ENCODE data around the gene FAM216A. TPM values are rescaled to one million over a fixed set of nuclear protein-coding genes. Genes with fewer than 3 reads are reported as not detected.

Gene FAM216A
- polyA plus RNA-seq, 1 donor (not counting 4 experiments of a cell fraction or from before 2014, with no cell fraction given): 15.3 TPM

DNA sequence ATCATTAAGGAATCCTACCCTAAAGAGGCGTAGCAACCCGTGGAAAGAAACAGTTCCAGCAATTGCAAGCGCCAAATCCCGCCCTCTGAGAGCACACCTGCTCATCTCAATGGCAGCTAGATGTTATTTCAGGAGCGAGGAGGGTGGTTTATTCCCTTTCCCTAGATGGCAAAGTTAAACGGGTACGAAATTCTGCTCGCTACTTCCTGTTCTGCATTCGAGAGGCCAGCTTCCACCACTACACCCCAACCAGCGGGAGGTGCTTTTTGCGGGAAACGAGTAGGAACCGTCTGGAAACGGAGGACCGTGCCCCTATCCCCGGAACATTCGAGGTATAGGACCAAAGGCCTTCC, 32.7 kb downstream of the FAM216A start:
- H2AFZ ChIP-seq (ENCODE audit: control insufficient read depth, low read length): peak overlapping the region; percentile 44
- peak overlapping the region; percentile 76 to 92 (median 77) for H3K4me3 ChIP-seq (ENCODE audit: control insufficient read depth in 2 of 3, extremely low read depth in 1 of 3, insufficient read depth in 2 of 3, low read depth in 1 of 3, low read length in 3 of 3)
- H3K27ac ChIP-seq (ENCODE audit: control insufficient read depth, insufficient read depth, low read length): peak overlapping the region; percentile 77
- H3K36me3 ChIP-seq (ENCODE audit: control insufficient read depth in 2 of 2, extremely low read depth in 1 of 2, insufficient read depth in 2 of 2, low read length in 2 of 2): peaks cover 0 to 4% of the 10 kb centered on the region in 2 experiments
- dilution Hi-C loops (cut with MboI; ENCODE audit: extremely low pct_ligation_motif_present, low sequenced_read_pairs): no loop called here
- H4K20me1 ChIP-seq (ENCODE audit: control insufficient read depth, extremely low read depth, insufficient read depth, low read length): no peaks in the 10 kb centered on the region
- peaks cover 20% of the 10 kb centered on the region for H3K4me1 ChIP-seq (ENCODE audit: control insufficient read depth, extremely low read depth, insufficient read depth, low read length)
- FAIRE-seq (no peak), DNase-seq (ENCODE audit: low read depth, low spot score) (no peak)
- H3K4me2 ChIP-seq (ENCODE audit: control insufficient read depth, extremely low read depth, insufficient read depth, low read depth, low read length): peak overlapping the region; percentile 83
- peak overlapping the region; percentile 86 for H3K9ac ChIP-seq (ENCODE audit: control insufficient read depth, extremely low read depth, insufficient read depth, low read length)
- H3K79me2 ChIP-seq (ENCODE audit: control insufficient read depth, insufficient read depth, low read length): peaks cover 47% of the 10 kb centered on the region
- no peaks in the 10 kb centered on the region for H3K9me1 ChIP-seq (ENCODE audit: control insufficient read depth, extremely low read depth, insufficient read depth, low read length)
- H3K27me3 ChIP-seq (ENCODE audit: control insufficient read depth, extremely low read depth, insufficient read depth, low read length): no peaks in the 10 kb centered on the region
- H3K9me3 ChIP-seq (ENCODE audit: control insufficient read depth, low read depth, low read length): no peaks in the 10 kb centered on the region
- TF ChIP-seq, protein P1, sequence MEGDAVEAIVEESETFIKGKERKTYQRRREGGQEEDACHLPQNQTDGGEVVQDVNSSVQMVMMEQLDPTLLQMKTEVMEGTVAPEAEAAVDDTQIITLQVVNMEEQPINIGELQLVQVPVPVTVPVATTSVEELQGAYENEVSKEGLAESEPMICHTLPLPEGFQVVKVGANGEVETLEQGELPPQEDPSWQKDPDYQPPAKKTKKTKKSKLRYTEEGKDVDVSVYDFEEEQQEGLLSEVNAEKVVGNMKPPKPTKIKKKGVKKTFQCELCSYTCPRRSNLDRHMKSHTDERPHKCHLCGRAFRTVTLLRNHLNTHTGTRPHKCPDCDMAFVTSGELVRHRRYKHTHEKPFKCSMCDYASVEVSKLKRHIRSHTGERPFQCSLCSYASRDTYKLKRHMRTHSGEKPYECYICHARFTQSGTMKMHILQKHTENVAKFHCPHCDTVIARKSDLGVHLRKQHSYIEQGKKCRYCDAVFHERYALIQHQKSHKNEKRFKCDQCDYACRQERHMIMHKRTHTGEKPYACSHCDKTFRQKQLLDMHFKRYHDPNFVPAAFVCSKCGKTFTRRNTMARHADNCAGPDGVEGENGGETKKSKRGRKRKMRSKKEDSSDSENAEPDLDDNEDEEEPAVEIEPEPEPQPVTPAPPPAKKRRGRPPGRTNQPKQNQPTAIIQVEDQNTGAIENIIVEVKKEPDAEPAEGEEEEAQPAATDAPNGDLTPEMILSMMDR (optimal IDR thresholded peaks at IDR 0.05 in 1 of 3, IDR thresholded peaks at IDR 0.05 in 1 of 3, conservative IDR thresholded peaks at IDR 0.05 in 1 of 3; ENCODE audit: extremely low read depth in 1 of 3, insufficient read depth in 2 of 3, low read length in 3 of 3): no peak
- TF ChIP-seq EZH2 (IDR thresholded peaks at IDR 0.05; ENCODE audit: low read length): no peak

DNA sequence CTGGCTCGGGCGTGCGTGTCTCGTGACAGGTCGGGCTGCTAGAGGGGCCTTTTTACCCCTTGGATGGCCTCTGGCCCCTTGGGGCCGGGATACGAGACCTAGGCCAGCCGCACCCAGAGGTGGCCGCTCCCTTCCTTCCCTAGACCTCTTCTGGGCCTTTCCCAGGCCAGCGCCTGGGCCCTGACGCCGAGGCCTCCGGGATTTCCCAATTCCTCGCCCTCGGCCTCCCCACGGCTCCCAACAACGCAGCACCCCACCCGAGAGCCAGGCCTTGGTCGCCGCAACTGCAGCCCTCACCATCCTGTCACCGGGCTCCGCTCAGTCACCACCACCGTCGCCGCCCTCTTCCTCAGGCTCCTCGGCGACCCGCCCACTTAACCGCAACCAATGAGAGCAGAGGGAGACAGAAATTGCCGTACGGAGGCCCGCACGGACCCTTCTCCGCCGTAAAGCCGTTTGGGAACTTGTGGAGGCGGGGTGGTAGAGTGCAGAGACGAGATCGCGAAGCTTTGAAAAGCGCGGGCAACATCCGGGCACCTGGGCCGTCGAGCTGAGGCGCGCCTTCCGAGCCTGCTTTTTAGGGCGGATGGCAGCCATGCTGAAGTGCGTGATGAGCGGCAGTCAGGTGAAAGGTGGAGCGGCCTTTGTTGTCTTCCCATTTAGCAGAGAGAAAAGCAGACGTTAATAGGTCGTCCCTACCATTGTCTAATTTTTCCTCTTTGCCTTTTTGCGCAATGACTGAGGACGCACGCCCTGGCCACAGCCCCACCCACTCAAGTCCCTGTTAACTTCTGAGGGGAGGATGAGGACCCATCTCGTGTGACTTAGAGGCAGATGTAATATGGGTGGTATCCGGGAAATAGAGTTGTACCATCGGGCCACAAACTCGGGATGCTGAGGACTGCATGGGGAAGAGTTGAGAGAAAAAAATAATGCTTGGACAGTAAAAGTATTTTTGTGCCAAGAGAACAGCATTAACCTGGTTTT, 33.4 kb downstream of the FAM216A start, which contains the start of the genes RAD9B and VPS29:
Gene RAD9B, plus strand, starts transcription at position 580 of the 987 bp plus-strand sequence. Its CDS starts 7 bp downstream, at position 587.
Gene VPS29, minus strand, starts transcription at position 360 of the 987 bp plus-strand sequence. Its CDS starts 60 bp downstream, at position 300.
- peak within 1 kb of the TSS; percentile 92 for H2AFZ ChIP-seq (ENCODE audit: control insufficient read depth, low read length)
- H4K20me1 ChIP-seq (ENCODE audit: control insufficient read depth, extremely low read depth, insufficient read depth, low read length): no peaks in the 10 kb centered on the region
- TF ChIP-seq, protein P1 (optimal IDR thresholded peaks at IDR 0.05 in 1 of 3, IDR thresholded peaks at IDR 0.05 in 1 of 3, conservative IDR thresholded peaks at IDR 0.05 in 1 of 3; ENCODE audit: extremely low read depth in 1 of 3, insufficient read depth in 2 of 3, low read length in 3 of 3): no peak
- TF ChIP-seq EZH2 (IDR thresholded peaks at IDR 0.05; ENCODE audit: low read length): no peak
- dilution Hi-C loops (cut with MboI; ENCODE audit: extremely low pct_ligation_motif_present, low sequenced_read_pairs): no loop called here
- peak within 1 kb of the TSS; percentile 83 for H3K4me2 ChIP-seq (ENCODE audit: control insufficient read depth, extremely low read depth, insufficient read depth, low read depth, low read length)
- peak within 1 kb of the TSS; percentile 77 for H3K27ac ChIP-seq (ENCODE audit: control insufficient read depth, insufficient read depth, low read length)
- H3K79me2 ChIP-seq (ENCODE audit: control insufficient read depth, insufficient read depth, low read length): peaks cover 45% of the 10 kb centered on the region
- peaks cover 0 to 4% of the 10 kb centered on the region in 2 experiments for H3K36me3 ChIP-seq (ENCODE audit: control insufficient read depth in 2 of 2, extremely low read depth in 1 of 2, insufficient read depth in 2 of 2, low read length in 2 of 2)
- H3K27me3 ChIP-seq (ENCODE audit: control insufficient read depth, extremely low read depth, insufficient read depth, low read length): no peaks in the 10 kb centered on the region
- peak within 1 kb of the TSS; percentile 76 to 92 (median 77) for H3K4me3 ChIP-seq (ENCODE audit: control insufficient read depth in 2 of 3, extremely low read depth in 1 of 3, insufficient read depth in 2 of 3, low read depth in 1 of 3, low read length in 3 of 3)
- H3K4me1 ChIP-seq (ENCODE audit: control insufficient read depth, extremely low read depth, insufficient read depth, low read length): peaks cover 20% of the 10 kb centered on the region
- H3K9ac ChIP-seq (ENCODE audit: control insufficient read depth, extremely low read depth, insufficient read depth, low read length): peak within 1 kb of the TSS; percentile 86
- DNase-seq (ENCODE audit: low read depth, low spot score) (peak; percentile 91), FAIRE-seq (no peak)
- H3K9me3 ChIP-seq (ENCODE audit: control insufficient read depth, low read depth, low read length): no peaks in the 10 kb centered on the region
- no peaks in the 10 kb centered on the region for H3K9me1 ChIP-seq (ENCODE audit: control insufficient read depth, extremely low read depth, insufficient read depth, low read length)

All from keratinocyte (primary cell).